Glomerular endothelial cell (primary cell): ENCODE results near the gene MAP7D2. TPM values are rescaled to one million over a fixed set of nuclear protein-coding genes. Genes with fewer than 3 reads are reported as not detected.

ENCODE experiments used
- DNase-seq: peaks from one replicate; pipeline ENCODE4 v3.0.0-alpha.2; 2011; ENCODE audit warnings: low read depth, low spot score; ENCODE audit errors: extremely low read depth
- total RNA-seq: library from RNA; depleted of rRNA; stranded (reverse); fragments of >200 nt; gene quantifications from 2 replicates; pipeline ENCODE4 v1.2.3, GENCODE V29; 2015

Gene MAP7D2
- total RNA-seq, 1 donor from 2014 or later: 0.58 TPM

GRCh38 chrX:20046223-20046622 lies 70.5 kb downstream of the MAP7D2 start:
- DNase-seq: no peak

- DNase-seq: no peak
These were observed 74.5 kb downstream of the MAP7D2 start for GRCh38 chrX:20042221-20042620.

- no peak for DNase-seq
These were observed 77.7 kb downstream of the MAP7D2 start for GRCh38 chrX:20038966-20039365.

- DNase-seq: no peak
These were observed 79.5 kb downstream of the MAP7D2 start for GRCh38 chrX:20037186-20037585.

- DNase-seq: no peak
These were observed 84.5 kb downstream of the MAP7D2 start for GRCh38 chrX:20032201-20032600.

GRCh38 chrX:20029728-20030127 lies 87.0 kb downstream of the MAP7D2 start:
- DNase-seq: no peak

GRCh38 chrX:20028588-20028987 lies 88.1 kb downstream of the MAP7D2 start:
- DNase-seq: no peak

- DNase-seq: no peak
These were observed 90.4 kb downstream of the MAP7D2 start for GRCh38 chrX:20026278-20026677.

- DNase-seq: no peak
These were observed 96.9 kb downstream of the MAP7D2 start for GRCh38 chrX:20019672-20020365.

GRCh38 chrX:20016616-20016945 lies 100.1 kb downstream of the MAP7D2 start:
- no peak for DNase-seq

- no peak for DNase-seq
These were observed 100.6 kb downstream of the MAP7D2 start for GRCh38 chrX:20015945-20016615.

GRCh38 chrX:20015422-20015821 lies 101.3 kb downstream of the MAP7D2 start:
- DNase-seq: no peak

- DNase-seq: no peak
These were observed 105.1 kb downstream of the MAP7D2 start for GRCh38 chrX:20011608-20012007.

- no peak for DNase-seq
These were observed 108.6 kb downstream of the MAP7D2 start for GRCh38 chrX:20007962-20008622.

GRCh38 chrX:20005883-20006282 lies 110.8 kb downstream of the MAP7D2 start:
- no peak for DNase-seq

GRCh38 chrX:20001588-20001987 lies 115.1 kb downstream of the MAP7D2 start:
- no peak for DNase-seq

GRCh38 chrX:19991350-19991718 lies 125.4 kb downstream of the MAP7D2 start:
- DNase-seq: no peak

- peak; percentile 9 for DNase-seq
These were observed 126.0 kb downstream of the MAP7D2 start, which contains the start of gene BCLAF3 for GRCh38 chrX:19990556-19991349. TSS of gene BCLAF3 (minus strand) at chrX:19991061. CDS start at chrX:19970264, 20,797 bp downstream.

GRCh38 chrX:19990151-19990555 lies 126.6 kb downstream of the MAP7D2 start:
- DNase-seq: no peak

GRCh38 chrX:19987856-19988255 lies 128.9 kb downstream of the MAP7D2 start:
- DNase-seq: no peak

- DNase-seq: no peak
These were observed 130.2 kb downstream of the MAP7D2 start for GRCh38 chrX:19986531-19986930.
